ENCODE data around the gene NBR1.
"Not testable (repeated sequence)": the region's sequence is repeated elsewhere in the genome, so short reads cannot be mapped to it uniquely, and the experiment has no call there.

The NBR1 gene

DNA sequence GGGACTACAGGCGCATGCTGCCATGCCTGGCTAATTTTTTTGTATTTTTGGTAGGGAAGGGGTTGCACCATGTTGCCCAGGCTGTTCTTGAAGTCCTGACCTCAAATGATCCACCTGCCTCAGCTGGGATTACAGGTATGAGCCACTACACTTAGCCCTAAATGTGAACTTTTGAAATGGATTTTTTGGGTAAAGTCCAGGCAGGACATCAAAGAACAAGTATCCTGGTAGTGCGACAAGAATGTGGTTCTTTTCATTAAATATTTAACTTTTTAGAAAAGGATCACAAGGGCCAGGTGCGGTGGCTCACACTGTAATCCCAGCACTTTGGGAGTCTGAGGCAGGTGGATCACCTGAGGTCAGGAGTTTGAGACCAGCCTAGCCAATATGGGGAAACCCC is 15.3 kb upstream of the NBR1 start:
- no peak for DNase-seq

DNA sequence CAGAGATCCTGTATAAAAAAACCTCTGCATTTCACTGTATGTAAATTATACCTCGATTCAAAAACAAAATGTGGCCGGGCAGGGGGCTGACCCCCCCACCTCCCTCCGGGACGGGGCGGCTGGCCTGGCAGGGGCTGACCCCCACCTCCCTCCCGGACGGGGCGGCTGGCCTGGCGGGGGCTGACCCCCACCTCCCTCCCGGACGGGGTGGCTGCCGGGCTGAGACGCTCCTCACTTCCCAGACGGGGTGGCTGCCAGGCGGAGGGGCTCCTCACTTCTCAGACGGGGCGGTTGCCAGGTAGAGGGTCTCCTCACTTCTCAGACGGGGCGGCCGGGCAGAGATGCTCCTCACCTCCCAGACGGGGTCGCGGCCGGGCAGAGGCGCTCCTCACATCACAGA is 11.8 kb upstream of the NBR1 start:
- not testable (repeated sequence) for DNase-seq

DNA sequence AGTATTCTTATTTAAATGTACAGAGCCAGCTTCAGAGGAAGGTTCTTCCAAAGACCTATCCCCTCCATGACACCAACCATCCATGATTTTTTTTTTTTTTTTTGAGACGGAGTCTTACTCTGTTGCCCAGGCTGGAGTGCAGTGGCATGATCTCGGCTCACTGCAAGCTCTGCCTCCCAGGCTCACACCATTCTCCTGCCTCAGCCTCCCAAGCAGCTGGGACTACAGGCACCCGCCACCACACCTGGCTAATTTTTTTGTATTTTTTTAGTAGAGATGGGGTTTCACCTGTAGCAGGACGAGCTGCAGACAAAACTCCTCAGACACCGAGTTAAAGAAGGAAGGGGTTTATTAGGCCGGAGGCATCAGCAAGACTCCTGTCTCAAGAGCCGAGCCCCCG is 11.1 kb upstream of the NBR1 start:
- not testable (repeated sequence) for DNase-seq

DNA sequence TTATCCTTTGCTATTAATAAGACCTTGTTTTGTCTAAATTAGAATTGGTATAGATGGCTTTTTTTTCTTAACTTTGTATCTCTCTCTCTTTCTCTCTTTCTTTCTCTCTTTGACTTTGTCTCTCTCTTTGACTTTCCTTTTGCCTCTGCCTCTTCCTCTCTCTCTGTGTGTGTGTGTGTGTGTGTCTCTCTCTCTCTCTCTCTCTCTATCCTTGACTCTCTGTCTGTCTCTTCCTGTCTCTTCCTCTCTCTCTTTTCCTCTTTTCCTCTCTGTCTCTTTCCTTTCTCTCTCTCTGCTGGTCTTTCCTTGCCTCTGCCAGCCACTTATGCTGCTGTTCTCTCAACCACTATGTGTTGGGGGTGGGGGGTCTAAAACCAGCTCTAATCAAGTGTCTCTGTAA is 5.0 kb upstream of the NBR1 start:
- not testable (repeated sequence) for DNase-seq

DNA sequence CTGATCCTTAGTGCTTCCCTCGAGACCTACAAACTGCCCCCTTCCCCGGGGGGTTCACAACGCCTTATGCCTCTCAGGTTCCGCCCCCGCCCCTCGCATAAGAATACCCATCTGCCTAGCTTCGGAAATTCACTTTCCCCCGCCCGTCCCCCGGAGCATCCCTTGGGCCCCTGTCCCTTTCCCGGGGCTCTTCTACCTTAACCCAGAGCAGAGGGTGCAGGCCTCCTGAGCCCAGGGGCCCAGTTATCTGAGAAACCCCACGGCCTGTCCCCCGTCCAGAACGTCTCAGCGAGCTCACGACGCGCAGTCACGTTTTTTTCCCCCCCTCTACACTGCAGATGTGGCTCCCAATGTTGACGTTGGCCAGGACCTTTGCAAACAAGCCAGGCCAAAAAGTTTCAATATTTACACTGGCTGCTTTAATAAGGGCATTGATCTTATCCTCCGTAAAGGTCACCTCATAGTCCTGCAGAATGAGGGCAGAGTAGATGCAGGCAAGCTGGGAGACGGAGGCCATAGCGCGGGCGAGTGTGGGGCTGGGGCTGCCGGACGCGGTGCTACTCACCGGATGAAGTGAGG is 1.4 kb upstream of the NBR1 start:
- peak in 1 of 2 donors; percentile 6 for DNase-seq

DNA sequence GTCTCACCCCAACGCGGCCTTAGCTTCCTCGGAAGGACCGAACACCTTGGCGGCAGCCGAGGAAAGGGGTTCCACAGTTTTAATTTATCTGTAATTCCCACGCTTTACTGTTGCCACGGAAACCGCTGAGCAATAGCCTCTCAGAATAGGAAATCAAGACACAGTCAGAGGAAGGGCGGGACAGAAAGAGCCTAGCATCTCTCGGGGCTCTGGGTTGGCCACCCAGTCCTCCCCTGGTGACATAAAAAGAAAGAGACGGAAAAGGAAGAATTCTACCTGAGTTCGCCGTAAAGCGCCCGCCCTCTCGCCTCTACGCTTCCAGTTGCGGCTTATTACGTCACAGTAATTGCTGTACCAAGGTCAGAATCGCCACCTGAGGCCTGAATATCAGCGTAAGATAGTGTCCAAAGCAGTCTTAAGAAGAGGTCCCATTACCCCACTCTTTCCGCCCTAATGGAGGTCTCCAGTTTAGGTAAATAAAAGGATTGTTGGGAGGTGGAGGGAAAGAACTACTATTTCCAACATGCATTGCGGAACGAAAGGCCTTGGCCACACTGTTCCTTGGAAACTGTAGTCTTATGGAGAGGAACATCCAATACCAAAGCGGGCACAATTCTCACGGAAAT is 761 bp upstream of the NBR1 start:
- peak; percentile 85 to 86 for DNase-seq

DNA sequence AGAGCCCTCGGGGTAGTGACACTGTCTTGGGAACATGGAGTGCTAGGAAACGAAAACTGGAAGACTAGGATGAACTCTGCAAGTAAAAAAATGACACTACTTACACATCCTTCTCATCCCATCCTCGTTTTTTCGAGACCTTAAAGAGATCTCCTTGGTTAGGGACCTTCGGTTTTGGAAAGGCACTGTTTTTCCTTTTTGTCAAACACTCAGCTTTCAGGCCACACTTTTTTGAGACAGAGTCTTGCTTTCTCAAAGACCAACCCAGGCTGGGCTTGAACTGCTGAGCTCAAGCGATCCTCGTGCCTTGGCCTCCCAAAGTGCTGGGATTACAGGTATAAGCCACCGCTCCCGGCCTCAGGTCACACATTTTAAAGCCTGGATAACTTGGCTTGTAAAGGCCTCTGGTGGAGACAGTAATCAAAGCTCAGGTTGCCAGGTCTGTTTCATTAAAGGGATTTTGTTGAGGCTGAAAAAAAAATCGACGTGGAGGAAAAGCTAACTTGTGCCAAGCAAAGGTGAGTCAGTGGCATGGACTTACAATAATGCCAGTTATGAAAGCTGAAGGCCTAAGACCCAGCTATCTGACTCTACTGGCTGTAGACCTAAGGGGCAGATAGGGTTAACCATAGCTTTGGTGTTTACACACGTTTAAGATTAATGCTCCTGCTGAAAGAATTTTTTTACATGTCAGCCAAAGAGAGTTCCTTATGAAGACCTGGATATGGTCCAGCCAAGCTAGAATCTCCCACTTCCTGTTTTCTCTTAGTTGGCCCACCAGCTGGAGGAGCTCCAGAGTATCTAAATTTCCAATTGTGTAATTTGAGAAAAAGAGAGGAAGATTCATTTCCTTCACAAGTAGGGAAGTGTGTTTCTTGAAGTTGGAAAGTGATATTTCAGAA is 823 bp downstream of the NBR1 start:
- no peak for DNase-seq

DNA sequence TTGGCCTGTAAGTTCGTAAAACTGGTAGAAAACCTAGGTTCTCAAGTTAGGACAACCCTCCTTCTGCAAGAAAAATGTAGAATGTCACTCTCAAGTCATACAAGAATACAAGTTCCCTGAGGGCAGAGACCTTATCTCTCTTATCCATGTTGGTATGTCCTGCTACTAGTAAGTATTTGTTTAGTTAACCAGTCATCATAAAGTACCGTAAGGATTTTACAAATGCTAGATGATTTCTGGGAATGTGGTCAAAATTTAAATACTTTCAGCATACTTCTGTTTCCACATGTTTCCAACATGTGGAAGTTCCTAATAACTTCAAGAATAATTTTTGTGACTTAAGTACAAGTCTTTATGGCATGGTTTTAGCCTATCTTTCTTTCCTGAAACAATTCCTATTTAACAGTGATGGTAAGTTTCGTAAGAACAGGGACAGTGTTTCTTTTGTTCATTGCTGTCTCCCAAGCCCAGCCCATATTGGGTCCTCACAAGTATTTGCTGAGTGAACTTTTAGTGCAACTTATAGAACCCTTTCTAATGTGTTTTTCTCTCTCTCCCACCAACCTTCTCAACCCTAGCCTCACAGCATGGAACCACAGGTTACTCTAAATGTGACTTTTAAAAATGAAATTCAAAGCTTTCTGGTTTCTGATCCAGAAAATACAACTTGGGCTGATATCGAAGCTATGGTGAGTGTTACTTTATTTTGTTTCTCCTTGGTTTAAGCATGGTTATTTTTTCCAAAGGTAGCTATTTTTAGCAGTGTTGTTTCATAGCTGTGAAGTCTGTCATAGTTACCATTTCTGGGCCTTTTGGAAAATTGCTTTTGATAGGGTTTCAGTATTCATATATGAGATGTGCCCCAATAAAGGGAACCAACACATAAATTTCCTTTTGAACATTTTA is 4.5 kb downstream of the NBR1 start:
- DNase-seq, result no peak

DNA sequence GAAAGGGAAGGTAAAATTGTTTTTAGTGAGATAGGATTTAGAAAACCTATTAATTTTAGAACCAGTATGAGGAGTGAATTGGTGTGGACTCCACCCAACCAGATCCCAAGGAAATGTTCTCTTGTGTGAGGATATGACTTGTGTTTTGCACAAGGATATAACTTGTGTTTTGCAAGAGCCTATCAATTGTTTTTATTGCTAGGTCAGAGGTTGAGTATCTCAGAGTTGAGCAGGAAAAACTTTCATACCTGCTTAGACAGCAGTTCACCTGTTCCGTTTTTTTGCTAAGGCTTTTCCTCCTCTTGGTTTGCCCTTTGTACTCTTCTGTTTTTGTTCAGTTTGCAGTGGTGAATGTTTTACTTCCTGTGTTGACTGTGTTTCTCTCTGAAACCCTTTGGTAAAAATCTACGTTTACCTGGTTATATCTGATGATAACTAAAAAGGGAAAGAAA is 5.1 kb downstream of the NBR1 start:
- DNase-seq, result no peak

DNA sequence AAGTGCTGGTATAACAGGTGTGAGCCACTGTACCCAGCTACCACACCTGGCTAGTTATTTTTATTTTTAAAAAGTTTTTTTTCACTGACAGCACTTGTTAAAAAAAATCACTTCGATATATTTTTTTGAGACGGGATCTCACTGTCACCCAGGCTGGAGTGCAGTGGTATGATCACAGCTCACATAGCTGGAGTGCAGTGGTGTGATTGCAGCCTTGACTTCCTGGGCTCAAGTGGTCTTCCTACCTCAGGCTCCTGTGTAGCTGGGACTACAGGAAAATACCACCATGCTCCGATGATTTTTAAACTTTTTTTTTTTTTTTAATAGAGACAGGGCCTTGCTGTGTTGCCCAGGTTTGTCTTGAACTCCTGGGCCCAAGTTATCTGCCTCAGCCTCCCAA is 12.9 kb downstream of the NBR1 start:
- DNase-seq, result no peak

DNA sequence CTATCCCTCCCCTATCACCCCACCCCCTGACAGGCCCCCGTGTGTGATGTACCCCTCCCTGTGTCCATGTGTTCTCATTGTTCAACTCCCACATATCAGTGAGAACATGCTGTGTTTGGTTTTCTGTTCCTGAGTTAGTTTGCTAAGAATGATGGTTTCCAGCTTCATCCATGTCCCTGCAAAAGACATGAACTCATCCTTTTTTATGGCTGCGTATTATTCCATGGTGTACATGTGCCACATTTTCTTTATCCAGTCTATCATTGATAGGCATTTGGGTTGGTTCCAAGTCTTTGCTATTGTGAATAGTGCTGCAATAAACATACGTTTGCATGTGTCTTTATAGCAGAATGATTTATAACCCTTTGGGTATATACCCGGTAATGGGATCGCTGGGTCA is 15.6 kb downstream of the NBR1 start:
- DNase-seq, result not testable (repeated sequence)

DNA sequence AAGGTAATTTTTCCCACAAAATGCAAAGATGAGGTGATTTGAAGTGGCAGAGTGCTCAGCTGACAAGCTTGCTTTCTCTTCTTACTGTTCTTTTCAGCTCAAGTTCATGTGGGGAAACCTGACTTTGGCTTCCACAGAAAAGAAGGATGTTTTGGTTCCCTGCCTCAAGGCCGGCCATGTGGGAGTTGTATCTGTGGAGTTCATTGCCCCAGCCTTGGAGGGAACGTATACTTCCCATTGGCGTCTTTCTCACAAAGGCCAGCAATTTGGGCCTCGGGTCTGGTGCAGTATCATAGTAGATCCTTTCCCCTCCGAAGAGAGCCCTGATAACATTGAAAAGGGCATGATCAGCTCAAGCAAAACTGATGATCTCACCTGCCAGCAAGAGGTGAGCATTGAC is 22.2 kb downstream of the NBR1 start:
- no peak for DNase-seq

DNA sequence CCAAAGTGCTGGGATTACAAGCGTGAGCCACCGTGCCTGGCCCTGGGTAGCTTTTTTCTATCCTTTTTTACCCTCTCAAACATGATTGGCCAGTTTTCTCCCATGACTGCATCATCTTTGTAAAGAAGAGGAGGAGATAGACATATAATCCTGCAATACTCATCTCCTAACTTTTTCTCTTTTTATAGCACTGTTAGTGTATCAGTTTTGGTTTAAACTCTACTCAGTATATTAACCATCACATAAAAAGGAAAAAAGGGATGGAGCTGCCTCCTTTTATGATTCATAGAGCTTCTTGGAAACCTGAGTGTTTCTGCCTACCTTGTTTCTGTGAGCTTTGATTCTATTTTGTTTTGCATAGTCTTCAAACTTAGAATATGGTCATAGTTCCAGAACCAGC is 28.6 kb downstream of the NBR1 start:
- DNase-seq, result no peak

DNA sequence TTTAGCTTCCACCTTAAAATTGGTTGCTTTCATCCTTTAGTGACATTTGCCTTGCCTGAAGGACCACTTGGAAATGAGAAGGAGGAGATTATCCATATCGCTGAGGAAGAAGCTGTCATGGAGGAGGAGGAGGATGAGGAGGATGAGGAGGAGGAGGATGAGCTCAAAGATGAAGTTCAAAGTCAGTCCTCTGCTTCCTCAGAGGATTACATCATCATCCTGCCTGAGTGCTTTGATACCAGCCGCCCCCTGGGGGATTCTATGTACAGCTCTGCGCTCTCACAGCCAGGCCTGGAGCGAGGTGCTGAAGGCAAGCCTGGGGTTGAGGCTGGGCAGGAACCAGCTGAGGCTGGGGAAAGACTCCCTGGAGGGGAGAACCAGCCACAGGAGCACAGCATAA is 29.1 kb downstream of the NBR1 start:
- DNase-seq, result no peak

DNA sequence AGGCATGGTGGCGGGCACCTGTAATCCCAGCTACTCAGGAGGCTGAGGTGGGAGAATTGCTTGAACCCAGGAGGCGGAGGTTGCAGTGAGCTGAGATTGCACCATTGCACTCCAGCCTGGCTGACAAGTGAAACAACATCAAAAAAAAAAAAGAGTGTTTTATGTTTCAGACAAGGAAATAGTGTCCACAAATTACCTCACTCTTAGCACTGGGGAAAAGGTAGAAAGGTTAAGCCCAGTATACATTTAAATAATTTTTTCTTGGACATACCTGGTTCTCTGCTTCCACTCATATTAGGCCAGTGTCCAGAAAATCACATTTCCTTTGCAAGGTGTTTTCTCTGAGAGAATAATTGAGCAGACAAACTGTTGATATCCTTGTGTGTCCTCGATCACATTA is 32.0 kb downstream of the NBR1 start:
- not testable (repeated sequence) for DNase-seq

DNA sequence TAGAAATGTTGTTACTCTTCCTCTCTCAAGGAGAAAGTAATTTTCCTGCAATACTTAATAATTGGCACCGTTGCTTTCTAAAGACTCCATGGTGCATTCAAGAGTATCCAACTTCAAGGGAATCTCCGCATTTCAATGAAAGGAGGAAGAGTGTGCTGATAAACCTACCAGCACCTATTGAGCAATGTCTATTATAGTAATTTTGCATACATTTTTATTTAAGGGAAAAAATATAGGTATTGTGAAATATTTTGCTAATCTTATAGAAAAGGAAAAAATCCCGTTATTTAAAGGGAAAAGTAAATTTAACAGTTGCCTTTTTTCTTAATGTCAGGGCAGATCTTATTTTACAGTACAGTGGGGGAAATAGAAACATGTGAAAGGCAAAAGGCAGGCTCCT is 39.6 kb downstream of the NBR1 start:
- DNase-seq, result no peak

DNA sequence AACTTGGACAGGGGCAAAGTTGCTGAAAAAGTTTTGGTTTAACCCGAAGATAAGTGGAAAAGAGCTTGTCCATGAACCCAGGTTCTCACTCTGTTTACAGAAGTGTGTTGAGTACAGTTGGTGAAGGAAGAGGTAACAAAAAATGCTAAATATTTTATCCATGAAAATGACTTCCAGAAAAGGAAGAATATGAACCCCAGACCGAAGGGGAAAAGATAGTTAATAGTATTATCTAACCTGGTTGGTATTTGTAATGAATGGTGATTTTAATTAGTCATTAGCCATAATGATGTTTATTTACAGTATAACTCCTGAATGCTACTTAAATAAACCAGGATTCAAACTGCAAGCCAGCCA is 40.1 kb downstream of the NBR1 start:
- DNase-seq, result no peak

DNA sequence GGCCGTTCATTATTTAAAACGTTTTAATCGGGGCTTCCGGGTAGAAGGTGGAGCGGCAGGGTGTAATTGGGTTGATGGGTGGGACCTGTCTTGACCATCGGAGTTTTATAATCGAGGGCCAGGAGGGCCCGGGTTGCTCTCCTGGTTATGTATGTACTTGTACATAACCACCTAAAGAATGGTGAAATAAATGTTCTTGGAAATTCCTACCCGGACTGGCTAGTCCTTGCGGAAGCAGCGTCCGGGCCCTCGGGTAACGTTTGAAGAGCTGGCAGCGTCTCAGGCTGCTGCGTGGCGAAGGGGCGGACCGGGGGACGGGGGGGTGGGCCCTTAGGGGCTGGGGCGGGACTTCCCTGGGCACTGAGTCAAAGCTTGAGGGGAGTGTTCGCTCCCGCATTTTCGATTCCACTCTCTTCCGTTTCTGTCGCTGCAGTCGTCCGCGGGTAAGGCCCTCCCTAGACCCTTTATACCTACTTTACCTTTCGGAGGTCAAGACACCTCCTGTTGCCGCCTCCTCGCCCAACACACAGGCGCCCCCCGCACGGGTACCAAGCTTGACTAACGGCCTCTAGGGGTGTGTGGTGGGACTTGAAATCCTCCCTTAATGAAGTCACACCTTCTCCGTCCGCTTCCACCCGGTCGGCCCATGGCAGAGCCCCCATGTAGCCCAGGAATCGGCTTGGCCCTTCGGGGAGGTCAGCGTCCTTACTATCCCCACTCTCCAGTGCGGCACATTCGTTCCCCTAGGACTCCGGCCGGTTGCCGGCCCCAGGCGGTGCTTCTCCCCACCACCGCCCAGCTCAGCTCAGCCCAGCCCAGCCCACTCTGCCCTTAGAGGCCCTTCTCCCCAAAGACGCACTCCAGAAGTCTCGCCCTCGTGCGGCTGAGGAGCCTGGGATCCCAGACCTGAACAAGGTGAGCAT is 40.7 kb downstream of the NBR1 start, which contains the start of gene TMEM106A:
Gene TMEM106A (plus strand): TSS at position 396 of the 923 bp plus-strand sequence. CDS start 1,167 bp downstream, outside the sequence.
- DNase-seq, result peak; percentile 73 to 78

DNA sequence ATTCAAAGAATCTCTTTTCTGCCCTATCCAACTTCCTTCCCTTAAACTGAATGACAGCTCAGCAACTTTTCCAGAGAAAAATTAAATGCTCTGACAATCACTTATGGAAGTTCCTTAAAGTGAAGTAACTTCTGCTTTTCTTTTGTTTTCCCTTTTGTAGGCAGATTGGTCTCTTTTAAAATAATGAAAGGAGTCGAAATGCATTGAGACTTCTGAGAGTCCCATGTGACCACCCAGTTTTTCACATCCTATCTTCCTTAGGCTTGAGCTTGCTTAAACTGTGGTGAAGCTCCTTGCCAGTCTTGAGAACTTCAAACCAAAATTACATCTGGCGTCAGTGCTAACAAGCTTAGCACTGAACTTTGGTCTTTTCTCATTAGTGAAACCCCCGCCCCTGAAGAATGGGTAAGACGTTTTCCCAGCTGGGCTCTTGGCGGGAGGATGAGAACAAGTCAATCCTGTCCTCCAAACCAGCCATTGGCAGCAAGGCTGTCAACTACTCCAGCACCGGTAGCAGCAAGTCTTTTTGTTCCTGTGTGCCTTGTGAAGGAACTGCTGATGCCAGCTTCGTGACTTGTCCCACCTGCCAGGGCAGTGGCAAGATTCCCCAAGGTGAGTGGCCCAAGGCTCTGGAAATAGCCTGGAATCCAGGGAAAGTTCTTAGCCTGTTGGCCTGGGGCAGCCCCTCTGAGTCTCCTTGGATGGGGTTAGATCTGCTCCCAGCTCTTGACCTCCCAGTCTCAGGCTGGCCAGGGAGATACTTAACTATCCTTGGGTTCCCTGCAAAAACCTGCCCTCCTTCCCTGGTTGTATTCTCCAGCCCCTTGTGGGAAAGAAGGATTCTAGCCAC is 41.9 kb downstream of the NBR1 start:
- no peak for DNase-seq

DNA sequence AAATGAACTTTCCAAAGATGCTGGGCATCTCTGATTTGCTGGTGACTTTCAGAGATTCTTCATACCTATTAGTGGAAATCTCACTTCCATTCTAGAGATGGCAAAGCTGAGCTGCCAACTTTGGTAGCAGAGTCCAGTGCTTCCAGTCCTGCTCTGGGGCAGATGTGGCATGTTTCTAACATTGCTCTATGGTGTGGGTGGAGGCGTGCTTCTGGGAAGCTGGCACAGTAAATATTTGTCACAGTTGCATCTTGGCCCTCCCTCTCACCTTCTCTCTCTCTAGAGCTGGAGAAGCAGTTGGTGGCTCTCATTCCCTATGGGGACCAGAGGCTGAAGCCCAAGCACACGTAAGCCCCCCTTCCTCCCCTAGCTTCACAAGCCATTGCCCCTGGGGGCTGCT is 42.5 kb downstream of the NBR1 start:
- no peak for DNase-seq

DNA sequence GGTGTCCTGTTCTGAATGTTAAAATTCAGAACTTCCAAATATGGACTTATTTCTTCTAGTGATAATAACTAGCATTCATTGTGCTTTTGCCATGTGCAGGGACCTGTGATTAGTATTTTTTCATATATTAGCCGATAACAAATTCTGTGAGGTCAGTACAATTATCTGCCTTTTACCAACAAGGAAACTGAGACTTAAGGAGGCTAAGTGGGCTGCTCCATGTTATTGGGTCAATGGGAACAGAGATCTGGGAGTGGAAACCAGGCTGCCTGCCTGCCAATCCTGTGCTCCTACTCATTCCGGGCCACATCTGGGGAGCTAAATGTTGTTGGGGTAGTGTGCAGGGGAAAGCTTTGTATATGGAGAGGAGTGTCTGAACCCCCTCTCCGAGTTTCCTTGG is 44.3 kb downstream of the NBR1 start:
- DNase-seq, result no peak

Data from activated CD4-positive, alpha-beta T cell treated with anti-CD3 and anti-CD28 coated beads for 4 hours (primary cell).